GM12874 (cell line): ENCODE results near the gene TXNDC11.

Source experiments
- CTCF ChIP-seq: IDR thresholded peaks from 2 replicates; pipeline ENCODE4 v1.5.1; 2011; ENCODE audit warnings: low read depth, mild to moderate bottlenecking, control low read depth, low read length, moderate library complexity; ENCODE audit not compliant: insufficient read depth

Gene TXNDC11

GRCh38 chr16:11635679-11636171, 106.9 kb downstream of the TXNDC11 start:
- no peak for TF ChIP-seq CTCF

GRCh38 chr16:11635113-11635652, 107.5 kb downstream of the TXNDC11 start:
- TF ChIP-seq CTCF: no peak

GRCh38 chr16:11634312-11634711, 108.3 kb downstream of the TXNDC11 start:
- no peak for TF ChIP-seq CTCF

- no peak for TF ChIP-seq CTCF
Measured at GRCh38 chr16:11633113-11633512, 109.5 kb downstream of the TXNDC11 start.

GRCh38 chr16:11632455-11632939, 110.2 kb downstream of the TXNDC11 start:
- no peak for TF ChIP-seq CTCF

GRCh38 chr16:11631214-11631613, 111.4 kb downstream of the TXNDC11 start:
- TF ChIP-seq CTCF: no peak

- no peak for TF ChIP-seq CTCF
Measured at GRCh38 chr16:11630768-11631056, 111.9 kb downstream of the TXNDC11 start.
